ENCODE results near the gene USH1C. TPM values are rescaled to one million over a fixed set of nuclear protein-coding genes. Genes with fewer than 3 reads are reported as not detected.

The USH1C gene
- total and polyA plus RNA-seq, 9 of the 15 experiments (the other 6 are each of a cell fraction or from before 2014, with no cell fraction given): 0.04 TPM; not detected in 8

DNA sequence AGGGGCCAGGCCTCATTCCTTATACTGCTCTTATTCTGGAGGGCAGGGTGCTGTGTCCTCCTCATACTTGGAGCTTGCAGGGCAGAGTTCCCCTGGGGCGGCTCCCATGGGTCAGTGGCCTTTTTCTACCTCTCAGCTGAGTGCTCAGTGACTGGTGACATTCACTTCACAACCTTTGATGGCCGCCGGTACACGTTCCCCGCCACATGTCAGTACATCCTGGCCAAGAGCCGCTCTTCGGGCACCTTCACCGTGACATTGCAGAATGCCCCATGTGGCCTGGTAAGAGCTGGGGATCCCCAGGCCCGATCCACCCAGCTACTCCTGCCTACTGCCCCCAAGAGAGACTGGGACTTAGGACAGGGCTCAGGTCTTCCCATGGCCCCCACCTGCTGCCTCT lies 17.3 kb upstream of the USH1C start (continued):
- TF ChIP-seq PPARD (CRISPR knock-in tag; IDR thresholded peaks at IDR 0.05) (no peak), SMARCC2 (IDR thresholded peaks at IDR 0.05; ENCODE audit: low read depth) (no peak), RBFOX2 (IDR thresholded peaks at IDR 0.05; ENCODE audit: low read depth, low read length) (no peak), ZNF274 (IDR thresholded peaks at IDR 0.05; ENCODE audit: borderline replicate concordance, low read depth, low read length) (no peak), RBM22 (IDR thresholded peaks at IDR 0.05; ENCODE audit: low read depth, low read length, poor library complexity, severe bottlenecking) (no peak), SAFB (IDR thresholded peaks at IDR 0.05; ENCODE audit: borderline replicate concordance, low read depth, low read length) (no peak), EGR1 (conservative IDR thresholded peaks at IDR 0.05) (no peak), RNF2 (IDR thresholded peaks at IDR 0.05) (no peak), ZNF512 (tag; IDR thresholded peaks at IDR 0.05) (no peak), NCOA6 (IDR thresholded peaks at IDR 0.05) (no peak)
- TF ChIP-seq, protein P1, sequence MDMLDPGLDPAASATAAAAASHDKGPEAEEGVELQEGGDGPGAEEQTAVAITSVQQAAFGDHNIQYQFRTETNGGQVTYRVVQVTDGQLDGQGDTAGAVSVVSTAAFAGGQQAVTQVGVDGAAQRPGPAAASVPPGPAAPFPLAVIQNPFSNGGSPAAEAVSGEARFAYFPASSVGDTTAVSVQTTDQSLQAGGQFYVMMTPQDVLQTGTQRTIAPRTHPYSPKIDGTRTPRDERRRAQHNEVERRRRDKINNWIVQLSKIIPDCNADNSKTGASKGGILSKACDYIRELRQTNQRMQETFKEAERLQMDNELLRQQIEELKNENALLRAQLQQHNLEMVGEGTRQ (CRISPR knock-in tag; IDR thresholded peaks at IDR 0.05): no peak
- TF ChIP-seq, protein P2, sequence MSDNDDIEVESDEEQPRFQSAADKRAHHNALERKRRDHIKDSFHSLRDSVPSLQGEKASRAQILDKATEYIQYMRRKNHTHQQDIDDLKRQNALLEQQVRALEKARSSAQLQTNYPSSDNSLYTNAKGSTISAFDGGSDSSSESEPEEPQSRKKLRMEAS (CRISPR knock-in tag; IDR thresholded peaks at IDR 0.05): no peak
